ENCODE data around the gene OSMR. TPM values are rescaled to one million over a fixed set of nuclear protein-coding genes. Genes with fewer than 3 reads are reported as not detected.

The OSMR gene
- total and polyA plus RNA-seq, 2 of the 13 experiments (the other 11 are each of a cell fraction or from before 2014, with no cell fraction given) = 21.3 to 86.5 TPM

- TF ChIP-seq, protein P1, sequence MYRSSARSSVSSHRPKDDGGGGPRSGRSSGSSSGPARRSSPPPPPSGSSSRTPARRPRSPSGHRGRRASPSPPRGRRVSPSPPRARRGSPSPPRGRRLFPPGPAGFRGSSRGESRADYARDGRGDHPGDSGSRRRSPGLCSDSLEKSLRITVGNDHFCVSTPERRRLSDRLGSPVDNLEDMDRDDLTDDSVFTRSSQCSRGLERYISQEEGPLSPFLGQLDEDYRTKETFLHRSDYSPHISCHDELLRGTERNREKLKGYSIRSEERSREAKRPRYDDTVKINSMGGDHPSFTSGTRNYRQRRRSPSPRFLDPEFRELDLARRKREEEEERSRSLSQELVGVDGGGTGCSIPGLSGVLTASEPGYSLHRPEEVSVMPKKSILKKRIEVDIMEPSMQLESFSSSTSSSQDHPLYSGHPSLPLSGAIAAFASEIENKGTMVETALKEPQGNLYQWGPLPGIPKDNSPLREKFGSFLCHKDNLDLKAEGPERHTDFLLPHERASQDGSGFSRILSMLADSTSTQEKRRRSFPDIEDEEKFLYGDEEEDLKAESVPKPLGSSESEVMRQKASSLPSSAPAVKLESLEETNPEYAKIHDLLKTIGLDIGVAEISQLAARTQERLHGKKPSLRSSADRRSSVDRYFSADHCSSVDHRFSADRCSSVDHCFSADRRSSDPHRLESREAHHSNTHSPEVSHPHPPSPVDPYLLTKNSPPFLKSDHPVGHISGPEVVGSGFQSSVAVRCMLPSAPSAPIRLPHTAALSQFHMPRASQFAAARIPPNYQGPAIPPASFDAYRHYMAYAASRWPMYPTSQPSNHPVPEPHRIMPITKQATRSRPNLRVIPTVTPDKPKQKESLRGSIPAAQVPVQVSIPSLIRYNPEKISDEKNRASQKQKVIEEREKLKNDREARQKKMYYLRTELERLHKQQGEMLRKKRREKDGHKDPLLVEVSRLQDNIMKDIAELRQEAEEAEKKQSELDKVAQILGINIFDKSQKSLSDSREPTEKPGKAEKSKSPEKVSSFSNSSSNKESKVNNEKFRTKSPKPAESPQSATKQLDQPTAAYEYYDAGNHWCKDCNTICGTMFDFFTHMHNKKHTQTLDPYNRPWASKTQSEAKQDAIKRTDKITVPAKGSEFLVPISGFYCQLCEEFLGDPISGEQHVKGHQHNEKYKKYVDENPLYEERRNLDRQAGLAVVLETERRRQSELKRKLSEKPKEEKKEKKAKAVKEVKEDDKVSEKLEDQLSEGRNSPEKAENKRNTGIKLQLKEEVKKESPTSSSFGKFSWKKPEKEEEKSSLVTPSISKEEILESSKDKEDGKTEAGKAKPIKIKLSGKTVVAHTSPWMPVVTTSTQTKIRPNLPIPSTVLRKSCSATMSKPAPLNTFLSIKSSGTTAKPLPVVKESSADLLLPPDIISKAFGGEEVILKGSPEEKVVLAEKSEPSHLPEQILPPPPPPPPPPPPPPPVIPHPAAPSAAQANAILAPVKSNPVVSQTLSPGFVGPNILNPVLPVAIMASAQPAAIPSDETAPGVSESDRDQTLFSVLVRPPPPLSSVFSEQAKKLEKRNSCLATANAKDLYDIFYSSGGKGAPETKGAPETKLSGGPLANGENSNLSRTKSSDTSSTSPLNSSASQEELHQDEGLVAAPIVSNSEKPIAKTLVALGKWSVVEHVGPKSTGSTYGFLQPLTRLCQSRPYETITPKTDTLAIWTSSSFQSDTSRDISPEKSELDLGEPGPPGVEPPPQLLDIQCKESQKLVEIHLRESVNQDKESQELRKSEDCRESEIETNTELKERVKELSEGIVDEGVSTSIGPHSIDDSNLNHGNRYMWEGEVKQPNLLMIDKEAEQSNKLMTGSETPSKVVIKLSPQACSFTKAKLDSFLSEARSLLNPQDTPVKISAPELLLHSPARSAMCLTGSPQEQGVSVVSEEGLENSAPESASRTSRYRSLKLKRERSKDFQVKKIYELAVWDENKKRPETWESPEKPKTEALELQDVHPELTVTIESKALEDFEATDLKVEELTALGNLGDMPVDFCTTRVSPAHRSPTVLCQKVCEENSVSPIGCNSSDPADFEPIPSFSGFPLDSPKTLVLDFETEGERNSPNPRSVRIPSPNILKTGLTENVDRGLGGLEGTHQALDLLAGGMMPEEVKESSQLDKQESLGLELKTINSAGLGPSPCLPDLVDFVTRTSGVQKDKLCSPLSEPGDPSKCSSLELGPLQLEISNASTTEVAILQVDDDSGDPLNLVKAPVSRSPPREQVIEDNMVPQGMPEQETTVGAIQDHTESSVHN (CRISPR knock-in tag; IDR thresholded peaks at IDR 0.05) = no peak
- TF ChIP-seq ONECUT2 (CRISPR knock-in tag; IDR thresholded peaks at IDR 0.05) (no peak), XBP1 (CRISPR knock-in tag; IDR thresholded peaks at IDR 0.05) (no peak), BCL6 (CRISPR knock-in tag; IDR thresholded peaks at IDR 0.05) (no peak), REXO4 (CRISPR knock-in tag; IDR thresholded peaks at IDR 0.05; ENCODE audit: borderline replicate concordance) (no peak), ZNF746 (CRISPR knock-in tag; IDR thresholded peaks at IDR 0.05) (no peak)
- TF ChIP-seq, protein P2, sequence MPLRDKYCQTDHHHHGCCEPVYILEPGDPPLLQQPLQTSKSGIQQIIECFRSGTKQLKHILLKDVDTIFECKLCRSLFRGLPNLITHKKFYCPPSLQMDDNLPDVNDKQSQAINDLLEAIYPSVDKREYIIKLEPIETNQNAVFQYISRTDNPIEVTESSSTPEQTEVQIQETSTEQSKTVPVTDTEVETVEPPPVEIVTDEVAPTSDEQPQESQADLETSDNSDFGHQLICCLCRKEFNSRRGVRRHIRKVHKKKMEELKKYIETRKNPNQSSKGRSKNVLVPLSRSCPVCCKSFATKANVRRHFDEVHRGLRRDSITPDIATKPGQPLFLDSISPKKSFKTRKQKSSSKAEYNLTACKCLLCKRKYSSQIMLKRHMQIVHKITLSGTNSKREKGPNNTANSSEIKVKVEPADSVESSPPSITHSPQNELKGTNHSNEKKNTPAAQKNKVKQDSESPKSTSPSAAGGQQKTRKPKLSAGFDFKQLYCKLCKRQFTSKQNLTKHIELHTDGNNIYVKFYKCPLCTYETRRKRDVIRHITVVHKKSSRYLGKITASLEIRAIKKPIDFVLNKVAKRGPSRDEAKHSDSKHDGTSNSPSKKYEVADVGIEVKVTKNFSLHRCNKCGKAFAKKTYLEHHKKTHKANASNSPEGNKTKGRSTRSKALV (CRISPR knock-in tag; IDR thresholded peaks at IDR 0.05) = no peak
Observed at GRCh38 chr5:38816083-38817030, 29.5 kb upstream of the OSMR start (continued).
